ENCODE data around the gene TTC38.
A peak's percentile ranks its signal among the peaks of the same experiment; 100 is the strongest.

The TTC38 gene

GRCh38 chr22:46293577-46294260, 25.9 kb downstream of the TTC38 start:
- no peak overlapping the region for H3K27ac Mint-ChIP-seq
- TF ChIP-seq, protein P1, sequence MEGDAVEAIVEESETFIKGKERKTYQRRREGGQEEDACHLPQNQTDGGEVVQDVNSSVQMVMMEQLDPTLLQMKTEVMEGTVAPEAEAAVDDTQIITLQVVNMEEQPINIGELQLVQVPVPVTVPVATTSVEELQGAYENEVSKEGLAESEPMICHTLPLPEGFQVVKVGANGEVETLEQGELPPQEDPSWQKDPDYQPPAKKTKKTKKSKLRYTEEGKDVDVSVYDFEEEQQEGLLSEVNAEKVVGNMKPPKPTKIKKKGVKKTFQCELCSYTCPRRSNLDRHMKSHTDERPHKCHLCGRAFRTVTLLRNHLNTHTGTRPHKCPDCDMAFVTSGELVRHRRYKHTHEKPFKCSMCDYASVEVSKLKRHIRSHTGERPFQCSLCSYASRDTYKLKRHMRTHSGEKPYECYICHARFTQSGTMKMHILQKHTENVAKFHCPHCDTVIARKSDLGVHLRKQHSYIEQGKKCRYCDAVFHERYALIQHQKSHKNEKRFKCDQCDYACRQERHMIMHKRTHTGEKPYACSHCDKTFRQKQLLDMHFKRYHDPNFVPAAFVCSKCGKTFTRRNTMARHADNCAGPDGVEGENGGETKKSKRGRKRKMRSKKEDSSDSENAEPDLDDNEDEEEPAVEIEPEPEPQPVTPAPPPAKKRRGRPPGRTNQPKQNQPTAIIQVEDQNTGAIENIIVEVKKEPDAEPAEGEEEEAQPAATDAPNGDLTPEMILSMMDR (IDR thresholded peaks at IDR 0.05): no peak
- H3K36me3 Mint-ChIP-seq (ENCODE audit: low read depth): peaks cover 19% of the 10 kb centered on the region
- no peak for DNase-seq
- no peaks in the 10 kb centered on the region for H3K9me3 Mint-ChIP-seq
- no peaks in the 10 kb centered on the region for H3K27me3 Mint-ChIP-seq (ENCODE audit: low read depth, poor library complexity)
- peaks cover 42% of the 10 kb centered on the region for H3K4me1 Mint-ChIP-seq
- no peak overlapping the region for H3K4me3 Mint-ChIP-seq

GRCh38 chr22:46294784-46295183, 27.0 kb downstream of the TTC38 start:
- Mint-ChIP-seq H3K27me3 (ENCODE audit: low read depth, poor library complexity) (no peaks in the 10 kb centered on the region), H3K4me1 (peaks cover 52% of the 10 kb centered on the region), H3K27ac (no peak overlapping the region), H3K9me3 (no peaks in the 10 kb centered on the region), H3K4me3 (peak overlapping the region; percentile 87), H3K36me3 (ENCODE audit: low read depth) (peaks cover 29% of the 10 kb centered on the region)
- TF ChIP-seq, protein P1 (IDR thresholded peaks at IDR 0.05): no peak
- no peak for DNase-seq

DNA sequence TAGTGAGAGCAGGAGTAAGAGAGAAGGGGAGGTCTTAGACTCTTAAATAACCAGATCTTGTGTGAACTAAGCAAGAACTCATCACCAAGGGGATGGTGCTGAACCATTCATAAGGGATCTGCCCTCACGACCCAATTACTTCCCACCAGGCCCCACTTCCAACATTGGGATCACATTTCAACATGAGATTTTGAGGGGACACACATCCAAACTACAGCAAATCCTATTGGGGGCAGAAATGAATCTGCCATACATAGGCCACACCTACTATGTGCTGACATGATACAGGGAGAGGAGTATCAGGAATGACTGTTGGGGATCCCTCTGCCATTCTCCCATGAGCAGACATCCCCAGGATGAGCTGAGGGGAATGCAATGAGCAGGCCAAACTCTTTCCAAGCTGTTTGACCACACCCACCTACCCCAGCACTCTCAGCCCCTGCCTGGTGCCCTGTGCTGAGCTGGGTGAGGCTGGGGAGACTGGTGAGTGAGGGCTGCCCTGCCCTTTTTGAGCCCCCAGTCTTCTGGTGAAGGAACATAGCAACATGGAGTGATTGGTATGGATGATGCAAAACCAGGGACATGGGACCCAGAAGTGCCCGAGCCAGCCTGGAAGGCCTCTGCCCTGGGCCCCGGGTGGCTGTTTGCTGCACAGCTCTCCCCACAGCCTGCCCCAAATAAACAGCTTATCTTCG, 27.6 kb downstream of the TTC38 start:
- peaks cover 55% of the 10 kb centered on the region for H3K4me1 Mint-ChIP-seq
- H3K9me3 Mint-ChIP-seq: no peaks in the 10 kb centered on the region
- no peaks in the 10 kb centered on the region for H3K27me3 Mint-ChIP-seq (ENCODE audit: low read depth, poor library complexity)
- TF ChIP-seq, protein P1 (IDR thresholded peaks at IDR 0.05): no peak
- H3K36me3 Mint-ChIP-seq (ENCODE audit: low read depth): peaks cover 32% of the 10 kb centered on the region
- no peak overlapping the region for H3K27ac Mint-ChIP-seq
- H3K4me3 Mint-ChIP-seq: peak overlapping the region; percentile 87
- no peak for DNase-seq

GRCh38 chr22:46296257-46297150, 28.7 kb downstream of the TTC38 start, which contains the start of gene GTSE1:
TSS of gene GTSE1 (plus strand) at chr22:46296870. CDS start at chr22:46297401, 531 bp downstream.
- Mint-ChIP-seq H3K36me3 (ENCODE audit: low read depth) (peaks cover 41% of the 10 kb centered on the region), H3K27ac (peak within 1 kb of the TSS; percentile 93), H3K4me1 (peaks cover 62% of the 10 kb centered on the region), H3K9me3 (no peaks in the 10 kb centered on the region), H3K4me3 (peak within 1 kb of the TSS; percentile 94), H3K27me3 (ENCODE audit: low read depth, poor library complexity) (no peaks in the 10 kb centered on the region)
- peak; percentile 96 for DNase-seq
- TF ChIP-seq, protein P1 (IDR thresholded peaks at IDR 0.05): no peak

GRCh38 chr22:46297151-46297812, 29.5 kb downstream of the TTC38 start:
- Mint-ChIP-seq H3K9me3 (no peaks in the 10 kb centered on the region), H3K36me3 (ENCODE audit: low read depth) (peaks cover 39% of the 10 kb centered on the region), H3K27ac (no peak overlapping the region), H3K27me3 (ENCODE audit: low read depth, poor library complexity) (no peaks in the 10 kb centered on the region), H3K4me3 (peak overlapping the region; percentile 94), H3K4me1 (peaks cover 62% of the 10 kb centered on the region)
- TF ChIP-seq, protein P1 (IDR thresholded peaks at IDR 0.05): no peak
- peak; percentile 62 for DNase-seq
